IPS-18a (cell line): Measurements from ENCODE around the gene PPP1R12B.
"Not testable (repeated sequence)": the region's sequence is repeated elsewhere in the genome, so short reads cannot be mapped to it uniquely, and the experiment has no call there.

Experiments used
- H3K27ac ChIP-seq: one replicate; pipeline ENCODE4 v1.5.1; 2013; ENCODE audit warnings: low read length
- H3K27me3 ChIP-seq: one replicate; pipeline ENCODE4 v1.6.1; 2013; ENCODE audit warnings: mild to moderate bottlenecking, low read length; ENCODE audit not compliant: control insufficient read depth, insufficient read depth
- H3K36me3 ChIP-seq: one replicate; pipeline ENCODE4 v1.6.1; 2013; ENCODE audit warnings: low read depth, low read length; ENCODE audit not compliant: control insufficient read depth
- H3K4me1 ChIP-seq: one replicate; pipeline ENCODE4 v1.6.1; 2013; ENCODE audit warnings: low read depth, low read length; ENCODE audit not compliant: control insufficient read depth
- H3K4me3 ChIP-seq: one replicate; pipeline ENCODE4 v1.5.1; 2013; ENCODE audit warnings: low read length
- H3K9ac ChIP-seq: one replicate; pipeline ENCODE4 v1.6.1; 2013; ENCODE audit warnings: mild to moderate bottlenecking, low read length, moderate library complexity
- H3K9me3 ChIP-seq: one replicate; pipeline ENCODE4 v1.6.1; 2013; ENCODE audit warnings: low read depth, low read length; ENCODE audit not compliant: control insufficient read depth

Gene PPP1R12B

DNA sequence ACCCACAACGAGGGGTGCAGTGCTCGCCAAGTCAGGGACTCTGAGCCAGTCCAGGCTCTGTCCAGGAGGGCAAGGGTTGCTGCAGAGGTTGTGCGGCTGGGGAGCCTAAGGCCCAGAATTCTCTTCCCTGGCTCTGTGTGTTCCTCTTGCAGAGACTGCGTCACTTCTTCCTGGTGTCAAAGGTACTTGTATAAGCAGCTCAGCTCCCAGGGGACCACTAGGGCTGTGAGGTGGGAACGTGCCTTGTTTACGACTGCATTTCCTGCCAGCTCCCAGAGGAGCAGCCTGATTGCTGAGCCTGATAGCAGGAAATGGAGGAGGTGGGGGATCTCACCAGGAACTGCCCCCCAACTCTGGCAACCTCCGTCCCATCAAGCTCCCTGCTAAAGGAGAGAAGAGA is 278.5 kb downstream of the PPP1R12B start:
- H3K4me3 ChIP-seq, H3K9ac ChIP-seq, H3K27me3 ChIP-seq, H3K4me1 ChIP-seq, H3K9me3 ChIP-seq, H3K27ac ChIP-seq, H3K36me3 ChIP-seq: not testable (repeated sequence)

DNA sequence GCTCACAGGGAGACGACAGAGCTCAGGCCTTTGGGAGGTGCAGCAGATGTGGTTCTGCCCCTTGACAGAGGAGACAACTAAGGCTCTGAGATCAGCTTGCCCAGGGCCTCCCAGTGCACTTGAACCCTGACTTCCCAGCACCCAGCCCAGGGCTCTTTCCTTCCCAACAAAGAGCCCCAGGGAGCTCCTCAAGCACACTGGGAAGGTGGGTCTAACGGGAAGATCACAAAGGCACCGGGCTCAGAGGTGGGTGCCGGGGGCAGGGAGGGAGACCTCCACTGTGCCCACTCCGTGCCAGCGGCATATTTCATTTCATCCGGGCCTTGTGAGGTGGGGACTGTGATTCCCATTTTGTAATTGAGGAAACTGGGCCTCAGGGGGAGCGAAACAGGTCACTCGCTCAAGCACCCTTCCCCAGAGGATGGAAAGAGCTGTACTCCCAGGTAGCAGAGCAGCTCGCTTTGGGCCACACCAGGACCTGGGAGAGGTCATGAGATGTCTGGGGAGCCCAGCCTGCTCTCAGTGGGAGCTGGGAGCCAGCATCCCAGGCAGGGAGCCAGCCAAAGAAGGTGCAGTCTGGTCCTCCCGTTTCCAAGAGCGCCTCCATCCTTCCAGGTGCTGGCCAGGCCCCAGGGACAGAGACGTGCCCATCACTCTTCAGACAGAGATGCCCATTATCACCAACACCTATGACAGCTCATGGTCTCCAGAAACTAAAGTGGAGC is 279.5 kb downstream of the PPP1R12B start:
- Histone ChIP-seq H3K36me3 (no peaks in the 10 kb centered on the region), H3K27ac (no peak overlapping the region), H3K9ac (no peak overlapping the region), H3K4me3 (no peak overlapping the region), H3K4me1 (peaks cover 4% of the 10 kb centered on the region), H3K9me3 (no peaks in the 10 kb centered on the region), H3K27me3 (no peaks in the 10 kb centered on the region)

DNA sequence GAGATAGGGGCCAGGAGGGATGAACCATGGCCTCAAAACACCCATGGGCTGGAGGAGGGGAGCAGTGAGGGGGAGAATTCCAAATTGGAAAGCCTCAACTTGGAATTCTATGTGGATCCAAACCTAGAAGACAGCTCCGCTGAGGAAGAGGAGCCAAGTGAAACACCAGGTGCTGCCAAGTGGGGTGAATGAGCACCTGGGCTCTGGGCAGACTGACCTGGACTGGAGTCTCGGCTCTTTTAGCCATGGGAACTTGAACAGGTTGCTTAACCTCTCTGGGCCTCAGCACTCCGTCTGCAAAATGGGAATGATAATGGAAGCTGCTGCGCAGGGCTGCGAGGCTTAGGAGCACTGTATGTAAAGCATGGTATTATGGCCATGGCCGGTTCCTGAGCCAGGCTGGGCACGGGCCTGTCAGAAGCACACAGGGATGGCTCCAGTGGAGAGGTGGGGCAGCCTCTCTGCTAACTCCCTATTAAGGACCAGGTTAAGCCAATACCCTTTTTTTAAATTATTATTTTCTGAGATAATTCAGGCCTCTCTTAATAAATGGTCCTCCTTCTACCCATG is 280.2 kb downstream of the PPP1R12B start:
- Histone ChIP-seq H3K9ac (no peak overlapping the region), H3K4me3 (no peak overlapping the region), H3K27me3 (no peaks in the 10 kb centered on the region), H3K4me1 (peaks cover 4% of the 10 kb centered on the region), H3K36me3 (no peaks in the 10 kb centered on the region), H3K27ac (no peak overlapping the region), H3K9me3 (no peaks in the 10 kb centered on the region)

DNA sequence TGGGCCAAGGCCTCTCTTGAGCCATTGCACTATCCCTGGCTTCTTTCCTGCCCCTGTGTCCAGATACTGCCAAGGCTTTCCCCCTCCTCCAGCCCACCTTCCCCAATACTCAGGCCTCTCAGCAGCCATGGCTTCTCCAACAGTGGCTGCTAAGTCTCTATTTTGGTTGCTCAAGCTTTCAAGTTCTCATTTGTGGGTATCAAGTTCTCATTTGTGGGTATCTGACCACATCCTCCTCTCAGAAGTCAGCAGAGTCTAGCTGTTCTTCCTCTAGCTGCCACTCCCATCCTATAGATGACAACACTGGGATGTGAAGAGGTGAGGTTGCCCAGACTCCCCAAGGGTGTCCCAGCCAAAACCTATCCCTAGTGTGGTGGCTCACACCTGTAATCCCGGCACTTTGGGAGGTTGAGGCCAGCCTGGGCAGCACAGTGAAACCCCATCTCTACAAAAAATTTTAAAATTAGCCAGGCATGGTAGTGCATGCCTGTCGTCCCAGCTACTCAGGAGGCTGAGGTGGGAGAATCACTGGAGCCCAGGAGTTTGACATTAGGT is 280.8 kb downstream of the PPP1R12B start:
- H3K27ac ChIP-seq, H3K9me3 ChIP-seq: not testable (repeated sequence)

DNA sequence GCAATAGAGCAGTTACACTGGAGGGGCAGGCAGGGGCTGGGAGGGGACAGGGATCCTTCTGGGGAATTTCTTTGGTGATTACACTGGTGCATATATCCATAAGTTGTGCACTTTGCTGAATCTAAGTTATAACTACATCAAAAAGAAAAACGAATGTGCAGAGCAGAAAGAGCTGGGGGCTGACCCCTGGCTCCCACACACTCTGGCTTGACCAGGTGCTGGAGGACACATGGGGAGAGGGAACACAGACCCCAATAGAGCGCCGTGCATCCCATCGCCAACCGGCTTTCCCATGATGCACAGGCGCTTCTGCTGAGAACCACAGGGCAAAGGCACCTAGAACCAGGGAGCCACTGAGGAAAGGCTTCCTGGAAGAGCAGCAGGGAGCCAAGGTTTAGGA is 281.6 kb downstream of the PPP1R12B start:
- not testable (repeated sequence) for H3K4me1 ChIP-seq, H3K36me3 ChIP-seq, H3K27ac ChIP-seq, H3K9ac ChIP-seq, H3K27me3 ChIP-seq, H3K4me3 ChIP-seq, H3K9me3 ChIP-seq

More for the DNA sequence above, 280.8 kb downstream of the PPP1R12B start:
- H3K36me3 ChIP-seq, H3K9ac ChIP-seq, H3K4me1 ChIP-seq, H3K27me3 ChIP-seq, H3K4me3 ChIP-seq: not testable (repeated sequence)

DNA sequence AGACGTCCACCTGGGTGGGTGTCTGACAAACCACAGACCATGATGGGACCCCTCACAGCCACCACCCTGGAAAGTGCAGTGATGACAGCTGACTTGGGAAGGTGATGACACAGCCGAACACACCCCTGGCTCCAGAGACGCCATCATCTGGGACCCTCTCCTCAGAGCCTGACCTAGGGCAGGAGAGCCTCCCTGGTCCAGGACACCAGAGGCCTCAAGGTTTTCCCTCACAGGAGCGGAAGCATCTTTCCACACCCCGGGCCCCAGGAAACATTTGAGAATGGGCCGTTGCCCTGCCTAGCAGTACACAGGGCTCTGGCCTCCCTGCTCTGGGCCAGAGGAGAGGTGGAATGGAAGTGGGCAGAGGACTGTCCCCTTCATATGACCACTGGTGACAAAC is 282.0 kb downstream of the PPP1R12B start:
- H3K27ac ChIP-seq = no peak overlapping the region
- H3K36me3 ChIP-seq = no peaks in the 10 kb centered on the region
- H3K27me3 ChIP-seq = no peaks in the 10 kb centered on the region
- peaks cover 4% of the 10 kb centered on the region for H3K4me1 ChIP-seq
- no peak overlapping the region for H3K4me3 ChIP-seq
- H3K9ac ChIP-seq = no peak overlapping the region
- H3K9me3 ChIP-seq = no peaks in the 10 kb centered on the region

DNA sequence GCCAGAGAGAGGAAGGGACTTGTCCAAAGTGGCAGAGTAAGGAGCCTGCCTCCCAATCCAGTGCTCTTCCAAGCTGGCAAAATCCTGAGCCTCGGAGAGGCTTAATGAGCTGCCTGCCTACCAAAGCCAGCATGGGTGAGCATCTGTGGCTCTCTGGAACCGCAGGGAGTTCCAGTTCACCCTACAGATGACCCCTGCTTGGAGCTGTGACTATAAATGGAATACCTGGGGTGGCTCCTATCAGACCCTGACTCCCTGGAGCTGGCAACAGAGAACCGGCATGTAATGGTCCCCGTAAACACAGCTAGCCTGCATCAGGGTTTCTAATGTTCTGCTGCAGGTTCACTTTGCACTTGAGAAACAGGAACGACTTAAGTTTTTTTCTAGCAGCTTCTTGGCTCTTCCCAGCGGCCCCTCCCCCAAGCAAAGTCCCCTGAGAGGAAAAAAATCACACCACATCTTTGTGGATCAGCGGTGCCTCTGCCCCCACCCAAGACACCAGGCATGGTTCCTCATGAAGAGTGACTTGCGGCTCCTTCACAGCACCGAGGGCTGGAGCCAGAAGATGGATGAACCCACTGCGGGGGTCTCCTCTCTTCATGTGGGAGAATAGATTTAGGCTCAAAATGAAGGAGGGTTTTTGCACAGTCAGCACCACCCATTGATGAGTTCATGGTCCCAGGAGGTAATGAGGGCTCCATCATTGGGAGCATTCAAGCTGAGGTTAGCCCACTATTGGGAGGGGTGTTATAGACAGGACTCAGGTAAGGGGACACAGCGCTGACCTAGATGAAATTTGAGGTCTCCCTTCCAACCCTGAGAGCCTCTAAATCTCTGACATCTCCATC is 282.8 kb downstream of the PPP1R12B start:
- H3K9me3 ChIP-seq = no peaks in the 10 kb centered on the region
- H3K36me3 ChIP-seq = no peaks in the 10 kb centered on the region
- H3K4me3 ChIP-seq = no peak overlapping the region
- peaks cover 4% of the 10 kb centered on the region for H3K4me1 ChIP-seq
- no peak overlapping the region for H3K9ac ChIP-seq
- H3K27me3 ChIP-seq = no peaks in the 10 kb centered on the region
- H3K27ac ChIP-seq = no peak overlapping the region

DNA sequence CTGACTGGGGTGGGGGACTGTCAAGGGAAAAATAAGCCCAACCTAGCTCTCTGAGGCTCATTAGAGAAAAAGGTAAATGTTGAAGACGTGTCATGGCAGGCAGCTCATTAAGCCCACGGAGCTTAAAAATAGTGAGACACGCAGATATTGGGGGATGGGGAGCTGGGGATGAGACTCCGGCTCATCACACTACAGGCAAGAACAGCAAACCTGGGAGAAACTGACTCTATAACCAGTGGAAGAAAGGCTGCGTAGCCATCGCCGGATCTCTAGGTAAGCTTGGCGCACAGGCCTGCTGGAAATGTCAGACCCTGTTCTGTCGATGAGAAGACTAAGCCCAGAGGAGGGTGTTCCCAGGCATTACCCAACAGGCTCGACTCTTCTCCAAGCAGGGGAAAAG is 283.7 kb downstream of the PPP1R12B start:
- H3K4me1 ChIP-seq = peaks cover 2% of the 10 kb centered on the region
- no peaks in the 10 kb centered on the region for H3K9me3 ChIP-seq
- H3K4me3 ChIP-seq = no peak overlapping the region
- H3K27me3 ChIP-seq = no peaks in the 10 kb centered on the region
- H3K36me3 ChIP-seq = no peaks in the 10 kb centered on the region
- no peak overlapping the region for H3K27ac ChIP-seq
- no peak overlapping the region for H3K9ac ChIP-seq

DNA sequence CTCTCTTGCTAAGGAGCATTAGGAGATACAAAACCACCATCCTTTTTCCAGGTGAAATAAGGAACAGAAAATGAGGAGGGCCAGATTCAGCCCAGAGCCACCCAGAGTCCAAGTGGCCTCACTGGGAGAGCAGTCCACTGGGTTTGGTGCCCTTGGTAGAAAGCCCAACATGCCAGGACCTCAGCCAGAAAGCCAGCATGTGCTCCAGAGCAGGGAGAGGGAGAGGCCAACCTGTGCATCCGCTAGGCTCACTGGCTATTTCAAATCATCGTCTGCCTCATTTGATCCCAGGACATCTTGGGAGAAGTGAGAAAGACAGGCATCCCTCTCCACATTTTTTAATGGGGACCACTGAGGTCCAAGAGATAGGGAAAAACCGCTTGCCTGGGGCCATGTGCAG is 287.7 kb downstream of the PPP1R12B start:
- H3K4me3 ChIP-seq, H3K9ac ChIP-seq, H3K27ac ChIP-seq, H3K9me3 ChIP-seq, H3K27me3 ChIP-seq, H3K36me3 ChIP-seq: not testable (repeated sequence)
- peaks cover 10% of the 10 kb centered on the region for H3K4me1 ChIP-seq

DNA sequence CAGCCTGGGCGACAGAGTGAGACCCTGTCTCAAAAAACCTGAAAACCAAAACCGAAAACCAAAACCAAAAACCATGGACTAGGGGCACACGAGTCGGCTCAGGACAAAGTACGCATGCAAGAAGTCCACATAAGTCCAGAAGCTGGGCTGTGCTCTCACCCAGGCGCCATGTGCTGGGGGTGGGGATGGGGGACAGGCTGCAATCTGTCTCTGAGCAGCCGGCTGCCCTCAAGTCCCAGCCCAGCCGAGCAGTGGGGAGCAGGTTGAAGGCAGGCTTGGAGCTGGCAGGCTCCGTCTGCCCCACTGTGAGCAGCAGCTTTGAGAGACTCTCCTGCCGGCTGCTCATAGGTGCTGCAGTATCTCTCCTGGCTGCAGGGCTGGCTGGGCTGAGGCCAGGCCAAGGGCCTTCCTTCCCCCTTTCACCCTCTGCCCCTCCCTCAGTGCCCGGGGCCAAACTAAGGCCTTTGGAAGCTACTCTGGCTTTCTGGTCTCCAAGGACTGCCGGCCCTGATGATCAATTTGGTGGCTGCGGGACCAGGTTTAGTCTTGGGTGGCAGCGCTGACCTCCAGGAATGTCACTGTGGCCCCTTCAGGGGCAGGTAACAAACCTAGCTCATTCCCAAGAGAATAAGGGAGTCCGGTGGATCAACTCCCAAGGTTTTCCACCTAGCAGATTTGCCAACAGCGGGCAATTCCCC is 289.0 kb downstream of the PPP1R12B start:
- H3K4me3 ChIP-seq = peak overlapping the region; percentile 13
- H3K27ac ChIP-seq, H3K9me3 ChIP-seq, H3K9ac ChIP-seq, H3K36me3 ChIP-seq: not testable (repeated sequence)
- H3K4me1 ChIP-seq = peaks cover 10% of the 10 kb centered on the region
- peaks cover 14% of the 10 kb centered on the region for H3K27me3 ChIP-seq

DNA sequence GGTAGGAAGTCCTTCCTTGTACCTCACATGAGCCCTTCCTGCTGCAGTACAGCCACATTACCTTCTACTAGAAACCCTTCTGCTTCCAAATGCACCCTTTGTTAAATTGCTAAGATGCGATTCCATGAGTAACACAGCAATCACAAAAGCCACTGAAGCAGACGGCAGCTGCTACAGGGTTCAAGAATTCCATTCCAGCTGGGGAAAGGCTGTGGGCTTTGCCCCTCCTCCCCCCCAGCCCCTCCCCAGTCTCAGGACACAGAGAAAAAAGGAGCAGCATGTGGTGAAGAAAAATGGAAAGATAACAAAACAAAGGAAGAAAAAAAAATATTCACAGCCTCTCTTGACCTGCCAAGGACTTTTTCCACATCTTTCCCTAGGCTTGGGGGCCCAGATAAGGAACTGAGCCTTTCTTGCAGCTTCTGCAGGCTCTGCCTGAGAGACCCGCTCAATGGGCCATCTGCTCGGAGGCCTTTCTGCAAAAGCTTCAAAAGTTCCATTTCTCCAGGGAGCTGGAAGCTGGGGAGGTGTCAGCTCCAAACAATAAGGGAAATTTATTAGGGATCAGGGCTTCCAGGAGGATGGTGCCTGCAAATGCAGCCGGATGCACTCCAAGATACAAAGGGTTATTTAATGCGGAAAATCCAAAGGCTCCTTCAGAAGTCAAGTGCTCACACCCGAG is 289.7 kb downstream of the PPP1R12B start:
- Histone ChIP-seq H3K4me1 (peaks cover 10% of the 10 kb centered on the region), H3K9ac (no peak overlapping the region), H3K9me3 (no peaks in the 10 kb centered on the region), H3K27me3 (peaks cover 21% of the 10 kb centered on the region), H3K4me3 (peak overlapping the region; percentile 13), H3K27ac (no peak overlapping the region), H3K36me3 (no peaks in the 10 kb centered on the region)
